Sigmoid colon (tissue), 4 donors: Measurements from ENCODE around the gene GOLGA6C.
"Not testable (repeated sequence)": the region's sequence is repeated elsewhere in the genome, so short reads cannot be mapped to it uniquely, and the experiment has no call there.

Experiments used
- CTCF ChIP-seq, 4 experiments: fragments of 450-650 bp in 3 of 4; fragments of 200-600 bp in 1 of 4; IDR thresholded peaks; one replicate each; pipeline ENCODE4 v1.5.1; 2016 to 2019; ENCODE audit warnings: antibody characterized with exemption in 4 of 4, mild to moderate bottlenecking in 3 of 4, moderate library complexity in 2 of 4
- EP300 ChIP-seq, 4 donors: sonication (generic); formaldehyde crosslinking; IDR thresholded peaks; one replicate each; pipeline ENCODE4 v1.6.1; 2017; ENCODE audit warnings: antibody characterized with exemption in 4 of 4
- POLR2A ChIP-seq, 2 donors: fragments of 450-650 bp; IDR thresholded peaks; one replicate each; pipeline ENCODE4 v1.6.1; 2016; ENCODE audit warnings: antibody characterized with exemption in 2 of 2, mild to moderate bottlenecking in 2 of 2, moderate library complexity in 2 of 2
- POLR2AphosphoS5 ChIP-seq, 4 donors: sonication (generic); formaldehyde crosslinking; IDR thresholded peaks; one replicate each; pipeline ENCODE4 v1.6.1; 2017; ENCODE audit warnings: antibody characterized with exemption in 4 of 4

- TF ChIP-seq CTCF, POLR2A, EP300, POLR2AphosphoS5 (IDR thresholded peaks at IDR 0.05): not testable (repeated sequence)
Observed at GRCh38 chr15:75248991-75249390, 9.1 kb upstream of the GOLGA6C start.
